KOPT-K1 (cell line): ENCODE measurements around the gene ACACA.

Source experiments
- H3K27ac ChIP-seq: fragments of 200-600 bp; sonication (generic); 2 replicates; pipeline ENCODE4 v1.5.1; 2016; ENCODE audit warnings: antibody characterized with exemption, mild to moderate bottlenecking, low read depth, low read length; ENCODE audit not compliant: poor library complexity, severe bottlenecking
- H3K36me3 ChIP-seq: fragments of 200-600 bp; sonication (generic); 2 replicates; pipeline ENCODE4 v1.5.1; 2017; ENCODE audit warnings: antibody characterized with exemption, mild to moderate bottlenecking, low read length, moderate library complexity; ENCODE audit not compliant: insufficient read depth
- H3K9me3 ChIP-seq: fragments of 200-600 bp; sonication (generic); 2 replicates; pipeline ENCODE4 v1.5.1; 2017; ENCODE audit warnings: antibody characterized with exemption, low read length, mild to moderate bottlenecking; ENCODE audit not compliant: insufficient read depth, poor library complexity, severe bottlenecking

Gene ACACA

DNA sequence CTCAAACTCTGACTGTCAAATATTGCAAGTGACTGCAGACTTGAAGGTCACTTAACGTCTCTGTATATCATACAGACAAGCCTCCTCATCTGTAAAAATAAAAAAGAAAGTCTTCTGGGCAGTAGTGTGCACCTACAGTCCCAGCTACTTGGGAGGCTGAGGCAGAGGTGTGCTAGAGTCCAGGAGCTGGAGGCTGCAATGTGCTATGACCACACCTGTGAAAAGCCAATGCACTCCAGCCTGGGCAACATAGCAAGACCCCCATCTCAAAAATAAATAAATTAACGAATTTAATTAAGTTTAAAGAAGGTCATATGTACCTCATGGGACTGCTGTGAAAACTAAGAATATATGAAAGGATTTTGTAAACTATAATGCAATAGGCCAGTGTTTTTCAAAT lies 65.8 kb downstream of the ACACA start:
- Histone ChIP-seq H3K36me3 (peaks cover 82% of the 10 kb centered on the region), H3K9me3 (no peaks in the 10 kb centered on the region), H3K27ac (no peak overlapping the region)

DNA sequence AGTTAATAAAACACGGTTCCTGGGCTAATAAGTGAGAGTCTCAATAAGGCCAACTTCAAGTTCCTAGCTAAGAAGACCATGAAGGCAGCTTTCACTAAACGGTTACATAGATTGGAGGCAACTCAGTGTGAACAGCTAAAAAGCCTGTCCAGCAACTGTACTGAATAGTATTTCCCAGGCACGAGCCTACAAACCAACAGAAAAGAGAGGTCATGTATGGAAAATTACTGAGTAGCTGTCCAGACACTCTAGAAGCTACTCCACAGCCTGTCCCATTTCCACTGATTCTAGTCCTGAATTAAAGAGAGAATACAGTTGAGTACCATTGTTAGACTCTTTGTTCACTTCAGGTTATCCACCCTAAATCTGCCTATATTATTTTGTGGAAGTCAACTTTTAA lies 67.3 kb downstream of the ACACA start:
- H3K36me3 ChIP-seq, result peaks cover 77% of the 10 kb centered on the region

DNA sequence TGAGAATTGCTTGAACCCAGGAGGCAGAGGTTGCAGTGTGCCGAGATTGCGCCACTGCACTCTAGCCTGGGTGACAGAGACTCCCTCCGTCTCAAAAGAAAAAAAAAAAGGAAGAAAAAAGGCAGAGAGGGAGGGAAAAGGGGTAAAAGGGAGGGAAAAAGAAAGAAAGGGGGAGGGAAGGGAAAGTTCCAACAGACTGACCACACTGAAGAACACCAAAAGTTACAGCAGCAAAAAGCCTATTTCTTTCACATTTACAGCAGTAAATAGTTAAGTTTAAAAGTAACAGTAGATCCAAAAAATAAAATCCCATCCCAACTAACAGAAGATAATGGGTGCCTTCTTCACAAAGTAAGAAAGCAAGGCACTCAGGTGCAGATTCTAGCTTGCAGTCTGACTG lies 67.8 kb downstream of the ACACA start:
- H3K27ac ChIP-seq, result no peak overlapping the region

More for the DNA sequence above, 67.3 kb downstream of the ACACA start:
- Histone ChIP-seq H3K9me3 (no peaks in the 10 kb centered on the region), H3K27ac (no peak overlapping the region)

DNA sequence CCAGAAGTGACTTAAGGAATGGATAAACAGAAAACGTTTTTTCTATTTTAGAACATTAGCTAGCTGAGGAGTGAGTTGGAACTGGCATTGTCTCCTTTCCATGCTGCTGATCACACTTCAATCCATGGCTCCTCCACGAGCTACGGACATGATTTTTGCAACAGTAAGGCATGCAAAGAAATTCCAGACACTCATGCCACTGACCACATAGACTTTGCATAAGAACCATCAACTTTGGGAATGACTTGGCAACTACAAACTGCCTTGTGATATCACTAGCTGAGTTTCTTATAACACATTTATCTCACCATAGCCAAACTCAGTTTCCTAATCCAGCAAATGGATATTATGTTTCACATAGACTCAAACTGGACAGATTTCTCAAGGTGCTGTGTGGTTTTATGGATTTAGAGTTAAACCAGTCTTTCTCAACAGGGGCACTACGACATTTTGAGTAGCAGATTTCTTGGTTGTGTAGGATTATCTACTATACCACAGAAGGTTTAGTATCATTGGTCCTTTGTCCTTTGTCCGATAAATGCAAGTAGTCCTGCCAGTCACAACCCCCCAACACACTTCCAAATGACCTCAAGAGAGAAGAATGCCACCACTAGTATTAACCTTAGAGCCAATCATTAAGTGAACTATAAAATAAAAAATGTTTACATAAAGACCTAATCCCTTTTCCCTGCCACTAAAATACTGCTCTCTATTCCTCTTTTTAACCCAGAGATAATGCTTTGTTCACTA lies 79.1 kb downstream of the ACACA start:
- Histone ChIP-seq H3K27ac (no peak overlapping the region), H3K36me3 (peaks cover 85% of the 10 kb centered on the region), H3K9me3 (no peaks in the 10 kb centered on the region)

More for the DNA sequence above, 67.8 kb downstream of the ACACA start:
- no peaks in the 10 kb centered on the region for H3K9me3 ChIP-seq
- peaks cover 80% of the 10 kb centered on the region for H3K36me3 ChIP-seq

DNA sequence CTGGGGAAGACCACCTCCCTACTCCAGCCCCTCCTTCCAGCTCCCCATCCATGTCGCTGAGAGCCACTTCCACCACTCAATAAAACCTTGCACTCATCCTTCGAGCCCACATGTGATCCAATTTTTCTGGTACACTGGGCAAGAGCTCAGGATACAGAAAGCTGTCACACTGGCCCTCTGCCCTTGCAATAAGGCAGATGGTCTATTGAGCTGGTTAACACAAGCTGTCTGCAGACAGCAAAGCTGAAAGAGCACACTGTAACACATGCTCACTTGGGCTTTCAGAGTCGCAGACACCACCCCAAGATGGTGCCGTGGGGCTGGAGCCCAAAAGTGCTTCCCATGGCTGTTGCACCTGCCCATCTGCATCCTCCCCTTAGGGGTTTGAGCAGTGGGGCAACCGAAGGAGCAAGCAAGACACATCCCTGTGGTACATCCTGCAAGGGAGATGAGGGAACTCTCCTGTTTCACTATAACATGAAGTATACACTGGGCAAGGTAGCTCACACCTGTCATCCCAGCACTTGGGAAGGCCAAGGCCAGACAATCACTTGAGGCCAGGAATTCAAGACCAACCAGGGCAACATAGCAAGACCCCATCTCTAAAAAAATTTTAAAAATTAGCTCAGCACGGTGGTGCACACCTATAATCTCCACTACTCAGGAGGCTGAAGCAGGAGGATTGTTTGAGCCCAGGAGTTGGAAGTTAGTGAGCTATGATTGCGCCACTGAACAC lies 83.6 kb downstream of the ACACA start:
- no peak overlapping the region for H3K27ac ChIP-seq
- H3K9me3 ChIP-seq, result no peaks in the 10 kb centered on the region
- H3K36me3 ChIP-seq, result peaks cover 74% of the 10 kb centered on the region

DNA sequence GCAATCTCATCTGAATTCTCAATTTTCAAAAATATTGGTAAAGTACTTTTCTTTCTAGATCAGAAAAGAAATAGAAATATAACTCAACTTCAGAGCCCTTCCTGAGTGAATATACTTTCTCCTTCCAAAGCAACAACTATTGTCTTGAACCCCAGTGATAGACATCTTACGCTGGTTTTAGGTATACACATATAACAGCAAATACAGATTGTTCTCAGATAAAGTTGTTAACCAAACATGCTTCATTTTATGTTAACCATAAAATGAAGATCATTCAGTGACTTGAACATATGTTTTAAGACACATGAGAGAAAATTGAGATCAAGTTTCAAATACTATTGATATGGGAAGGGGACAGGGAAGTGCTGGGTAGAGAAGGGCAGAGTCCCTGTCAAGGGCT lies 84.5 kb downstream of the ACACA start:
- Histone ChIP-seq H3K36me3 (peaks cover 69% of the 10 kb centered on the region), H3K9me3 (no peaks in the 10 kb centered on the region), H3K27ac (no peak overlapping the region)

DNA sequence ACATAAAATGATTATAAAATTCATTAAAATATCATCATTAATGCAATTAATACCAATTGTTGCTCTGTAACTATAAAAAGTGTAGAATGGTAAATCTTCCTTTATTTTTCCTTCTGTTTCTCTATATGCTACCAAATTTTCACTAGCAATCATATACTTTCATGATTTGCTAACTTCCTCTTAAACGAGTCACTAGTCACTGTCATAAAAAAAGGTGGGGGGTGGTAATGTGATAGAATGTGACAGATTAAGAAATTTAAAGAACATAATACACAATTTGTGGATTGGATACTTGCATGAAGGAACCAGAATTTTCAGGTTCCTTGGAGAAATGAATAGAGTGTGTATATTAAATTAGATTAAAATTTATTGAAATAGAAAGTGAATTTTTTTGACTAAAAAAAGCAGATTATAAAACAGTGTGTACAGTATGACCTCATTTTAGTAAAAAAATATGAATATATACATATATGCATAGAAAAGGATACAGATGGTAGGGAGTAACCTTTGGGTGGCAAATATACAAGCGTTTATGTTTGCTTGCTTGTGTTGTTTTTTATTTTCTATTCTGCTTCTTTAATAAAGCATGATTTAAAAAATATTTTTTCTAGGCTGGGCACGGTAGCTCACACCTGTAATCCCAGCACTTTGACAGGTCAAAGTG lies 87.6 kb downstream of the ACACA start:
- no peaks in the 10 kb centered on the region for H3K9me3 ChIP-seq
- H3K27ac ChIP-seq, result no peak overlapping the region
- peaks cover 65% of the 10 kb centered on the region for H3K36me3 ChIP-seq

DNA sequence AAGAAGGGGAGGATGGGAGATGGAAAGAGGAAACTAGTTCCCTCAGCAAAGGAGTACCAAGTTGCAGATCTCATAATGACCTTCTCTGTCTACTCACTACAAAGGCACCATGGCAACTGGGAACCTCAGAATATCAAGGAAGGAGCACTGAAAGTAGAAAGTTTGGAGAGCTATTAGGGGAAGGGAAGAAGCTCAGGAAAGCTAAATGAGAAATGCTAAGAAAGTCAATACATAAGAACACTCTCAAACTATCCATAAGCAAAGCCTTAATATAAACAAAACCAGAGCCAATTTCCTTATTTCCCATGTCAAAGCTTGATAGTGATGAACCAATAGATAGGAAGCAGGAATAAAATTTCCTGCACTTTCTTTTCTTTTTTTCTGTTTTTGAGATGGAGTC lies 88.8 kb downstream of the ACACA start:
- Histone ChIP-seq H3K36me3 (peaks cover 53% of the 10 kb centered on the region), H3K27ac (no peak overlapping the region), H3K9me3 (no peaks in the 10 kb centered on the region)

DNA sequence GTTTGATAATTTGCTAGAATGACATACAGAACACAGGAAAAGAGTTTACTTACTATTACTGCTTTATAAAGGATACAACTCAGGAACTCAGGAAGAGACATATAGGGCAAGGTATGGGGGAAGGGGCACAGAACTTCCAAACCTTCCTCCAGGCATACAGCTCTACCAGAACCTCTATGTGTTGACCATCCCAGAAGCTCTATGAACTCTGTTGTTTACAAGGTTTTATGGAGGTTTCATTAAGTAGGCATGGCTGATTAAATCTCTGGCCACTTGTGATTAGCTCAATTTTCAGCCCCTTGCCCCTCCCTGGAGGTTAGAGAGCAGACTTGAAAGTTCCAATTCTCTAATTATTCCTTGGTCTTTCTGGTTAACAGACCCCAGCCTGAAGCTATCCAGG lies 91.0 kb downstream of the ACACA start:
- H3K36me3 ChIP-seq, result peaks cover 51% of the 10 kb centered on the region
- H3K27ac ChIP-seq, result no peak overlapping the region
- H3K9me3 ChIP-seq, result no peaks in the 10 kb centered on the region

DNA sequence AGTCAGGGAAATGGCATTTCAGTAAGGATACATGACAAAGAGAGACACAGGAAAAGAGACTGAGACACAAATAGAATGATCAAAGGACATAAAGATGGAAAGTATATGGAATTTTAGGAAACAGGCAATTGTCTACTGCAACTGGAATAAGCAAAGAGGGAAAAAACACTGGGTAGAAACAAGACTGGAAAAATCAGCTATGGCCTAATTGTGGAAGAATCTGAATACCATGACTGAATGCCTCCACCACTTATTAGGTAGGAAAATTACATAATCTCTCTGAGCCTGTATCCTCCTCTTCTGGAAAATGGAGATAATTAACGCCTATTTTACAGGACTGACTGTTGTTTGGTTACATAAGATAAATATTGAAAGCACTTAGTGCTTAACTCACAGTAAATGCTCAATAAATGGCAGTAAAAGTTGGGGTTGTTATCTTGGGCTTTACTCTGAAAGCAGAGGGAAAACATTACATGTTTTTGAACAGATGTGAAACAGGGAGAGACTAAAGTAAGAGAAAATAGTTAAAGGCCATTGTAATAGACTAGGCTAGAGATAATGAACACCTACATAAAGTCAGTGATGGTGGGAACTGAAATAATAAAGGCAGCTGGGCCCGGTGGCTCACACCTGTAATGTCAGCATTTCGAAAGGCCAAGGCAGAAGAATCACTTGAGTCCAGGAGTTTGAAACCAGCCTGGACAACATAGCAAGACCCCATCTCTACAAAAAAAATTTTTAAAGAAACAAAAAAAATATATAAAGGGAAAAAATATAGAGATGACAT lies 94.3 kb downstream of the ACACA start:
- peaks cover 58% of the 10 kb centered on the region for H3K36me3 ChIP-seq
- H3K9me3 ChIP-seq, result no peaks in the 10 kb centered on the region
- H3K27ac ChIP-seq, result no peak overlapping the region

DNA sequence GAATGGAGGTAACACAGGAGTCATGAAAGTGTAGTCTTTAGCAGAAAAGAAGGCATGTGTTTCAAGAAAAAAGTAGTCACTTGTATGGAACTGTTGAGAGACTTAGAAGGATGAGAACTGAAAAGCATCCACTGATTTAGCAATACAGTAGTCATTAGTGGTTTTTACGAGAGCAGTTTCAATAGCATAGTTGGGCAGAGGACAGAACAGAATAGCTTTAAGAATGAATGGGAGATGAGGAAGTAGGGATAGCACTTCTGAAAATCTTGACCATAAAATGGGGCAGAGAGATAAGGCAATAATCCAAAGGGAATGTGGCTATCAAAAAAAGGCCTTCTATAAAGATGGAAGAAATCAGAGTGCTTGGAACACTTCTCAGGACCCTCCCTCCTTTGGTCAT lies 95.7 kb downstream of the ACACA start:
- Histone ChIP-seq H3K36me3 (peaks cover 57% of the 10 kb centered on the region), H3K9me3 (no peaks in the 10 kb centered on the region), H3K27ac (no peak overlapping the region)

DNA sequence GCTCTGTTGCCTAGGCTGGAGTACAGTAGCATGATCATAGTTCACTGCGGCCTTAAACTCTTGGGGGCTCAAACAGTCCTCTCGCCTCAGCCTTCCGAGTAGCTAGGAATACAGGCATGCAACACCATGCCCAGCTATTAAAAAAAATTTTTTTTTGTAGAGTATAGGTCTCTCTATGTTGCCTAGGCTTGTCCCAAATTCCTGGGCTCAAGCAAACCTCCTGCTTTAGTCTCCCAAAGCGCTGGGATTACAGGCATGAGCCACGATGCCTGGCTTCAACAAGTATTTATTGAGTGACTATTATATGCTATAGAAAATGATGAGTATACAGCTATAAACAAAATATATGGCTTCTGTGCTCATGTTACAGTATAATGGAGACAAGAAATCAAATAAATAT lies 97.6 kb downstream of the ACACA start:
- Histone ChIP-seq H3K36me3 (peaks cover 59% of the 10 kb centered on the region), H3K9me3 (no peaks in the 10 kb centered on the region), H3K27ac (no peak overlapping the region)

DNA sequence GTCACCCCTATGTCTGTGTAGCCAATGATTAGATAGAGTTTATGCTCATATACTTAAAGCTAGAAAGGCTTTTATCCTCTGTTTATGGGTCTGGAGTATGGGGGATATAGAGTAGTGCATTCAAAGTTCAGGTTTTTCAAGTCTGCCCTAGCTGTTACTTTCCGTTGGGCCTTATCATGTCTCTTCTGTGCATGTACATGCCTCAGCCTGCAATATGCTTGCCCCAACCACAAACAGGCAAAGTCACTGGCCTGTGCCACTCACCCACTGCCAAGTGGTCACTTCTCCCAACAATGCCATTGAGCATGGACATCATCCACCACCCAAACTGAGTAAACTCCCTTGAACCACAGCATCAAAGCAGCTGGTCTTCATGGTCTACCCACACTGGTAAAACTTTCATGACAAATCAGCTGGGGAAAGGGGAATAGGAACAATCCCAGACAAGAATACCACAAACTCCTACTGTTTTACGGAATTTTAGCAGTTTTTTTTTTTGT lies 101.2 kb downstream of the ACACA start:
- Histone ChIP-seq H3K9me3 (no peaks in the 10 kb centered on the region), H3K36me3 (peaks cover 62% of the 10 kb centered on the region), H3K27ac (no peak overlapping the region)

DNA sequence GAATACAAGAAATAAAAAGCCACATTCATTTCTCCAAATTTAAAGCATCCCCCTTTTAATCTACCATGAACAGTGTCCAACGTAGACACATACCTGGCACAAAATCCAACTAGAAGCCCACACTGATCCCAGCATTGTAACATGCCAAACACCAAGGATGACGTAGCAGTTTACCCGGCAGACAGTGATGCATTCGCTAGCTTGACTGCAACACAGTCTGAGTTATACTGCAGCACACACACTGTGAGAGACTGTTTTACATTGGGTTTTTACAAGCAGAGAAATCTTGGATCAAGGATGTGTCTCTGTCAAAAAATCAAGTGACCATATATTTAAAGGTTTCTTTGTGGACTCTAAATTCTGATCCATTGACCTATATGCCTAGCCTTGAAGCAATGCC lies 105.3 kb downstream of the ACACA start:
- Histone ChIP-seq H3K27ac (no peak overlapping the region), H3K9me3 (no peaks in the 10 kb centered on the region), H3K36me3 (peaks cover 52% of the 10 kb centered on the region)

DNA sequence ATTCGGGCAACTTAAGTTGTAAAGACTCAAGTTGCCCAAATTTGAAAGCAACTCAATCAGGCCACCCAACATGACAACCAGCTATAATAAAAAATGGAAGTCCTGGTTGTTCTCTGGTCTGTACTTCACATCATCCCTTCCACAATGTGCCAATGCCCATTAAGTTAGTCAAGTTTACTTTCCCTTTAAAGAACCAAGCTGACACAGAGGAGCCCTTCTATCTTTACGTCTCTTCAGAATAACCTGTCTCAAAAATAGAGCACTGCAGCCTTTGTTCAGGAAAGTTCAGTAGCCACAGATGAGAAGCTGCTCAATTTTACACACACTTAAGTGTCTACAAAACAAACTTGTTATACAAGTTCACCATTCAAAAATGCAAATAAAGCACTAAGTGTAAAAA lies 106.0 kb downstream of the ACACA start:
- Histone ChIP-seq H3K27ac (no peak overlapping the region), H3K36me3 (peaks cover 52% of the 10 kb centered on the region), H3K9me3 (no peaks in the 10 kb centered on the region)
